Activated naive CD8-positive, alpha-beta T cell treated with anti-CD3 and anti-CD28 coated beads, Interleukin-2, amount 50 U/mL, for 16 hours (primary cell): Measurements from ENCODE around the gene TSHR.

Experiments
- DNase-seq: peaks from one replicate; pipeline ENCODE4 v3.0.0-alpha.2; 2020; ENCODE audit warnings: low read depth, low spot score

TSHR gene

GRCh38 chr14:81176241-81176640 lies 220.8 kb downstream of the TSHR start:
- DNase-seq: no peak

DNA sequence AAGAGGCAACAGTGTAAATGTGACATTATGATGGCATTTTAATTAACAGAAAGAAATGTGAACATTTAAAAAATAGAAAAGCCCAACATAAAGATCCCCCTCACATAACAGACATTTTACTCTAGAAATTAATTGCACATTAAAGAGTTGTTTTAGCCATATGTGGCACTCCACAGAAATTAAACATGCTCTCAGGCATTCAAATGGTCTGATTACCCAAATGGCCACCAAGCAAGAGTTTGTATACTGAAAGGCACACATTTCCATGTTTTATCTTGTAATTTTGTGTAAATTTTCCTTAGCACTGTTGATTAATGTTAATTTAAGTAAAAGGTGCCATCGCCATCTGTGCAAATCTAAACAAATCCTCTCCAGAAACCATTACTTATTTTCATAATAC lies 221.8 kb downstream of the TSHR start:
- DNase-seq: no peak

DNA sequence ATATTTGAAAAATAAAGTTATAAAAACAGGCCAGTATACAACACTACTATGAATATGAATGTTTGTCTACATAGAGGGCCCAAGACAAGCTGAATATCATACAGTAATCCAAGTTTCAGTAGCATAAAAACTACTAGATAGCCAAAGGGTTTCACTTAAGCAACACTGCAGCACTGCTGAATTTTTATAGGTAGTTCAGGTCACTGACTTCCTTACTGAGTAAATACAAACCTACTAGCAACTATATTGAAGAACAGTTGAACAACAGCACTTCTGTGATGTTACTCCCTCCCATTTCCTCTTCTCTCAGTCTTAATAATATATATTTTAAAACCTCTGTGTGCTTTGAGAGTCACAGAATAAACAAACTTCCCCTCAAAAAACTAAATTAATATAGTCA lies 222.6 kb downstream of the TSHR start:
- no peak for DNase-seq

DNA sequence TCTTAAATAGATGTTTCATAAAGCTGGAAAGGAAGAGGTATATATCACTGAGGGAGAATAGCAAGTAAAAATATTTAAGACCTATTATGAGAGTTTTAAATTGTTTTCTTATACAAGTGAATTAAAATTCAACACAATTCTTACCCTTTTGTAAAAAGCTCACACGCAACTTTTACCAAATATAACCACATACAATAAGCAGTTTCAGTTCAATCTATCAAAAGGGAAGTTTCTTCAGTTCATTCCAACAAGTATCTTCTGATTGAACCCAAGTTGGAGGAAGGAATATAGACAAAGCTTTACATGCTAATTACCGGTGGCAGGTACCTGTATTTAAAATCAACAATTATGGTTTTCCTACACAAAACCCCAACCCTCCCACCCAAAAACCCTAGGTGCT lies 224.2 kb downstream of the TSHR start:
- no peak for DNase-seq

- DNase-seq: no peak
Observed at GRCh38 chr14:81187832-81188522, 232.6 kb downstream of the TSHR start.

GRCh38 chr14:81192594-81192993 lies 237.2 kb downstream of the TSHR start:
- DNase-seq: no peak

DNA sequence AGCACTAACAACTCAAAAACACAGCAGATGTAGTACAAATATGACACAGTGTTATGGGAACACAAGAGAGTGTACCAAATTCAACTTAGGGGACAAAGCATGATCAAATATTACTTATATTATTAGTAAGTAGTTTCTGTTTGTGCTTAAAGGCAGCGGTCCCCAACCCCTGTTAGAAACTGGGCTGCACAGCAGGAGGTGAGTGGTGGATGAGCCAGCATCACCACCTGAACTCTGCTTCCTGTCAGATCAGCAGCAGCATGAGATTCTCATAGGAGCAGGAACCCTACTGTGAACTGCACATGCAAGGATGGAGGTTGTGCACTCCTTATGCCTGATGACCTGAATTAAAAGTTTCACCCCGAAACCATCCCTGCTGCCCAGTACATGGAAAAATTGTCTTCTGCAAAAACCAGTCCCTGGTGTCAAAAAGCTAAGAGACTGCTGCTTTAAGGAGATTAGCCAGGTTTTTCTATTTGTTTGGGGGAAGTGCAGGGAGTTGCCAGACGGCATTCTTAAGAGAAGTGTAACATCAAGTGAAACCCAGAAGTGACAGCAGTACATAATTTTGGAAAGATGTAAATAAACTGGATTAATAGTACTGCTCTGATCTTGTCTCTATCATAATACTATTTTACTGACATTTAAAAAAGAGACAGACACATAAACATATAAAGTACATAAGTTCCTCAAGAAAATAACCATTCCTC lies 238.7 kb downstream of the TSHR start:
- DNase-seq: no peak
